8988T (cell line): Measurements from ENCODE around the gene C16orf87.
"Not testable (repeated sequence)": the region's sequence is repeated elsewhere in the genome, so short reads cannot be mapped to it uniquely, and the experiment has no call there.

Experiments
- DNase-seq: peaks from one replicate; pipeline ENCODE4 v3.0.0; 2011

C16orf87 gene

DNA sequence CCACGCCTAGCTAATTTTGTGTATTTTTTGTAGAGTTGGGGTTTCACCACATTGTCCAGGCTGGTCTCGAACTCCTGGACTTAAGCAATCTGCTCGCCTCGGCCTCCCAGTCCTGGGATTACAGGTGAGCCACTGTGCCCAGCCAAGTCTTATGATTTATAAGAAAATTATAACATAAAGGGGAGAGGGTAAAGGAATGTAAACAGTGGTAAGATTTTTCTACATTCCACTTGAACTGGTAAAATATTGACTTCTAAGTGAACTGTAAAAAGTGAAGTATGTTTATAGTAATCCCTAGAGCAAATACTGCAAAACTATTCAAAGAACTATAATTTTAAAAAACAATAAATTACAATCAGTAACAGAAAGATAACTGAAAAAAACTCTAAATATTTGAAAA lies 33.5 kb downstream of the C16orf87 start:
- DNase-seq = no peak

DNA sequence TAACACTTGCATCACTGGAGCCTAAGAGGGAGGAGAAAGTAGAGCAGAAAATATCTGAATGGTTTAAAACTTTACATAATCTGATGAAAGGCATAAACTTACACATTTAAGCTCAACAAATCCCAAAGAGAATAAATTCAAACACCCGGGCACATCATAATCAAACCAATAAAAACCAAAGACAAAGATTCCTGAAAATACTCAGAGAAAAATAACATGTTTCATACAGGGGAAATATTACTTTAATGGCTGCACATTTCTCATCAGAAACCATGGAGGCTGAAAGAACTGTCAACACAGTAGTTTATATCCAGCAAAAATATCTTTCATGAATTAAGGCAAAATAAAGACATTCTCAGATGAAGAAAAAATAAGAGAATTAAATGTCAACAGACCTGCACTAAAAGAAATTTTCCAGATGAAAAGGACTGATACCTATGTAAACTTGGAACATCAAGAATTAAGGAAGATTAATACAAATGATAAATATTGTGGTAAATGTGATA lies 34.2 kb downstream of the C16orf87 start:
- no peak for DNase-seq

DNA sequence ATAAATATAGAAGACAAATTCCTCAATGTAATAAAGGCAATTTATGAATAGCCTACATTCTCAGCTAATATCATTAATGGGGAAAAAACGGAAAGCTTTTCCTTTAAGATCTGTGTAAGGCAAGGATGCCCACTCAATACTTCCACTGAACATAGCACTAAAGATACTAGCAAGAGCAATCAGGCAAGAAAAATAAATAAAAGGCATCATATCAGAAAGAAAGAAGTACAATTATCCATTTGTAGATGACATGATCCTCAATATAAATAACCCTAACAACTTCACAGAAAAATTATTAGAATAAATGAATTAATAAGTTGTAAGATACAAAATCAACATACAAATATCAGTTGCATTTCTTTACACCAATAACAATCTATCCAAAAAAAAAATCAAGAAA lies 37.1 kb downstream of the C16orf87 start:
- DNase-seq = no peak

DNA sequence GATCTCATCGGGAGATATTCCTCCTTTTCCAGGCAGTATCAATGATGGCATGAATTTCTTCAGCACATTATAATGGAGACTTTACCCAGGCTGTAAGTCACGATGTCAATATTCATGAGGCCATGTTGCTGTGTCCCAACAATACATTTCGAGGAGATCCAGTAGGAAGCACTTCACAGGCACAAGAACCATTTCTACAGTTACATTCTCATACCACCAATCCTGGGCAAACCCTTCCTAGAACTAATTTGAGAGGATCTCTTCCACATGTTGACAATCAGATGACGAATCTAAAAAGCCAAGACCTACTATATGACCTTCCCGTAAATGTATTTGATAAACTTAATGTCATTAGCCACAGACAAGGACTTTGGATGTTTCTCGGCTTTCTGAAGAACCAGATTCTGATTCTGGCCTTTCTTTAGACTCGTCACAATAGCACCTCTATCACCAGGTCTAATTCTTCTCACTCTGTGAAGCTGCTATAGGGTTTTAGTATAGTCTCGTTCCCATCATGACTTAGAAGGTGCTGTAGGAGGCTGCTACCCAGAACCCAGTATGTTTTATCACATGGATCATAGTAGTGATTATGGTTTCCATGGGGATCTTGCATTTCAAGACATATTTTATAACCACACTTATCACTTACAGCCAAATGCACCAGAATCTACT lies 40.2 kb downstream of the C16orf87 start:
- no peak for DNase-seq

DNA sequence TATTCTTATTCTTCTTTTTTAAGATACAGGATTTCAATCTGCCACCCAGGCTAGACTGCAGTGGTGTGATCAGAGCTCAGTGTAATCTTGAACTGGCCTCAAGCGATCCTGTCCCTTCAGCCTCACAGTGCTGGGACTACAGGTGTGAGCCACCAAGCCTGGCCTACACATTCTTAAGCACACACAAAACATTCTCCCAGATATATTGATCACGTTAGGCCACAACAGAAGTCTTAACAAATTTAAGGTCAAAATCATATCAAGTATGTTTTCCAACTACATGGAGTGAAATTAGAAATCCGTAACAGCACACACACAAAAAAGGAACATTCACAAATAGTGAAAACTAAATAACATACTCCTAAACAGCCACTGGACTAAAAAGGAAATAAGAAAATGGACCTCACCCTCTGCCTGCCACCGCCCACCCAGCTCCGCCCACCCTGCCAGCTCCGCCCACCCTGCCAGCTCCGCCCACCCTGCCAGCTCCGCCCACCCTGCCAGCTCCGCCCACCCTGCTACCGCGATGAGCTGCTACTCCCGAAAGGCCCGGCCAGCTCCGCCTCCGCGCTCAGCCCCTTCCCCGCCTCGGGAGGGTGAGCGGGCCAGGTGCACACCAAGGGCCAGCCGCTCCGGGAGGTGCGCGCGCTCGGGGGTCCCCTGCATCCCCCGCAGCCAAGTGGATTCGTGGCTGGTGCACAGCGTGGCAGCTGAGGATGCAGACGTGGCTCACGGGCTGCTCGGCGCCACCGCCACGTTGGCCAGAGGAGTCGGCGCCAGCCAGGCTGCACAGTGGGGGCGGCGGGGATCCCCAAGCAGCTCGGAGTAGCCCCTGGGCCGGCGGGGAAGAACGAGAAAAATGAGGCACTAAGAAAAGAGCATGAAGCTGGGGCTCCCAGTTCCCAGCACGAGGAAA lies 41.2 kb downstream of the C16orf87 start:
- peak; percentile 81 for DNase-seq

- DNase-seq = no peak
Observed at GRCh38 chr16:46788891-46789474, 42.0 kb downstream of the C16orf87 start.

GRCh38 chr16:46787909-46788308 lies 43.1 kb downstream of the C16orf87 start:
- DNase-seq = no peak

GRCh38 chr16:46785076-46785845 lies 45.7 kb downstream of the C16orf87 start:
- DNase-seq = no peak

- not testable (repeated sequence) for DNase-seq
Observed at GRCh38 chr16:46784569-46784968, 46.4 kb downstream of the C16orf87 start.

GRCh38 chr16:46783800-46784199 lies 47.2 kb downstream of the C16orf87 start:
- DNase-seq = no peak

DNA sequence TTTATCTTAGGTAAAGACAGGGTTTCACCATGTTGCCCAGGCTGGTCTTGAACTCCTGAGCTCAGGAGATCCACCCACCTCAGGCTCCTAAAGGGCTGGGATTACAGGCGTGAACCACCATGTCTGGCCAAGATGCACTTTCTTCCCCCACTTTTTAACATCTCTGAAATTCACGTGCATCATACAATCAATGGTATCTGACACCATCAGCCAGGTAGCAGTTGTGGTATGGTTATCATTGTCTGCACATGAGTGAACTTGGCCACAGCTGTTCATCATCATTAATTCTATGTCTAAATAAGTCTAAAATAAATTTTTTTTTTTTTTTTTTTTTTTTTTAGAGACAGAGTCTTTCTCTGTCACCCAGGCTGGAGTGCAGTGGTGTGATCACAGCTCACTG lies 48.7 kb downstream of the C16orf87 start:
- DNase-seq = no peak

GRCh38 chr16:46777804-46778203 lies 53.2 kb downstream of the C16orf87 start:
- no peak for DNase-seq

DNA sequence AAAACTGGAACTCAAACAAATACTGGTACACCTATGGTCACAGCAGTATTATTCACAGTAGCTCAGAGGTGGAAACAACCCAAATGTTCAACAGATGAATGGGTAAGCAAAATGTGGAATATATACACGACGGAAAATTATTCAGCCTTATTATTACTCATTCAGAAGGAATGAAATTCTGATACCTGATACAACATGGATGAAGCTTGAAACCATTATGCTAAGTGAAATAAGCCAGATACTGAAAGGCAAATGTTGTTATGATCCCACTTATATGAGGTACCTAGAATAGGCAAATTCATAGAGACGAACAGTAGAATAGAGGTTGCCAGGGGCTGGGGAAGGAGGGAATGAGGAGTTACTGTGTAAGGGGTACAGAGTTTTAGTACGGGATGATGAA lies 55.8 kb downstream of the C16orf87 start:
- DNase-seq = no peak

DNA sequence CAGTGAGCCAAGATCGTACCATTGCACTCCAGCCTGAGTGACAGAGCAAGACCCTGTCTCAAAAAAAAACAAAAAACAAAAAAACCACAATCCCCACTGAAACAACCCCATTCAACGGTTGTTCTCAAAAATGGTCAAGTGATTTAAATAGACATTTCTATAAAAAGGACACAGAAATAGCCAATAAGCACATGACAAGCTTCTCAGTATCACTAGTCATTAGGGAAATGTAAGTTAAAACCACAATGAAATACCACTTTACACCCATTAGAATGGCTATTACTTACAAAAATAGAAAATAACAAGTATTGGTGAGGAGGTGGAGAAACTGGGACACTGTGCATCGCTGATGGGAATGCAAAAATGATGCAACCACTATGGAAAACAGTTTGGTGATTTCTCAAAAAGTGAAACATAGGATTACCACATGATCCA lies 56.2 kb downstream of the C16orf87 start:
- DNase-seq = no peak

GRCh38 chr16:46772463-46772862 lies 58.5 kb downstream of the C16orf87 start:
- DNase-seq = no peak

DNA sequence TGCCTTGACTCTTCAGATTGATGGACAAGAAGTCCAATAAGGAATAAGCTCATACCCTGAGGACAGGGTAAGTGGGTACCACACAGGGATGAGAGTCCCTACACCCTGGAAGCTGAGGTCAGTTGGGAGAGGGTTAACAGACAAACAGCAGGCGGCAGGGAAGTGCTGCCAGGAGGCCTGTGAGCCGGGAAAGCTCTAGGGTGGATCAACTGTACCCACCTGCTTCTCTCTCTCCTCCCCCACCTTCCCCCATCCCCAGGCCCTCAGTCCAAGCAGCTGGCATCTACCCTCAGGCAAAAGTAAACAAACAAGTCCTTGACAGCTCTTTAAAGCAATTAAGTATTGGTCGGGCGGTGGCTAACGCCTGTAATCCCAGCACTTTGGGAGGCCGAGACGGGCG lies 62.2 kb downstream of the C16orf87 start:
- DNase-seq = no peak

DNA sequence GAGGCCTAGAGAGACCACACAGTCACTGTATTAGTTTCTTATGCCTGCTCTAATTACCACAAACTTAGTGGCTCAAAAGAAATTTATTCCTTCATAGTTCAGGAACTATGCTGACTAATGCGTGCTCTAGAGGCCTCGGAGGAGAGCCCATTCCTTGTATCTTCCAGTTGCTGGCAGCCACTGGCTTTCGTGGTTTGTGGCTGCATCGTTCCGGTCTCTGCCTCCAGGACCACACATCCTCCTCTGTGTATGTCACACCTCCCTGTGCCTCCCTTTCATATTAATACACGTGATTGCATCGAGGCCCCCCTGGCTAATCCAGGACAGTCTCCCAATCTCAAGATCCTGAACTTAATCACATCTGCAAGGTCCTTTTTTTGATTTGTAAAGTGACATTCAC lies 65.9 kb downstream of the C16orf87 start:
- DNase-seq = no peak

DNA sequence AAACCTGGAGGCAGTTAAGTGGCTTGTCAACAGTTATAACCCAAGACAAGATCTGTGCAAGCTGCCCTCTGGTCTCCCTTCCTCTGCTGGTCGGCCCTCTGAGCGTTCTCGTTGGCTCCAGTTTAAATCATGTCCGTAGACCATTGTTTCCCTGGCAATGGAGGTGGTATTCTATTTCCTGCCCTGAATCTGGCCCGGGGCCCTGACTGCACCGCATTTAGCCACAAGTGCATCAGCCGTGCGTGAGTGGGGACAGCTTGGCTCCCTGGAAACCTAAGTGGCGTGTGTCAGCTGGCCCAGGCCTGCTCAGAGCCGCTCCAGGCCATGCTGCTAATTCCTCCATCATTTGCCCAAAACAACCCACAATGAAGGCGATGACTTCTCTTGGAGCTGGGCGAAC lies 67.8 kb downstream of the C16orf87 start:
- DNase-seq = no peak

DNA sequence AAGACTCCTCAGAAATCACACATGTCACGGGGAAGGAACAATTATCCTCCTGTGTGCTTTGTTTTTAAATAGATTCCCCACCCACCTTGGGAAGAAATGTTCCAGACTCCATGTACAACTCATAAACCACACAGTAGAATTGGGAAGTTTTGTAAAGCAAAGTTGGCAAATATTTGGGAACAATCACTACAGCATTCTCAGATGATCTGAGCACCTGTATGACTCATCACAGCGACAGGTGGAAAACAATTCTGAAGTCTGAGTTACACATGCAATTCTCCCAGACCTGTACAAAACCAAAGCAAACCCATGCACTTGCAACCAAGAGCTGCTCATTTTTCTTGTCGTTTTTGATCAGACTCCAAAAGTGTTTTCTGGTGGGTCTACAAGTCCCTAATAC lies 68.4 kb downstream of the C16orf87 start:
- no peak for DNase-seq

GRCh38 chr16:46759309-46759708 lies 71.7 kb downstream of the C16orf87 start:
- no peak for DNase-seq

DNA sequence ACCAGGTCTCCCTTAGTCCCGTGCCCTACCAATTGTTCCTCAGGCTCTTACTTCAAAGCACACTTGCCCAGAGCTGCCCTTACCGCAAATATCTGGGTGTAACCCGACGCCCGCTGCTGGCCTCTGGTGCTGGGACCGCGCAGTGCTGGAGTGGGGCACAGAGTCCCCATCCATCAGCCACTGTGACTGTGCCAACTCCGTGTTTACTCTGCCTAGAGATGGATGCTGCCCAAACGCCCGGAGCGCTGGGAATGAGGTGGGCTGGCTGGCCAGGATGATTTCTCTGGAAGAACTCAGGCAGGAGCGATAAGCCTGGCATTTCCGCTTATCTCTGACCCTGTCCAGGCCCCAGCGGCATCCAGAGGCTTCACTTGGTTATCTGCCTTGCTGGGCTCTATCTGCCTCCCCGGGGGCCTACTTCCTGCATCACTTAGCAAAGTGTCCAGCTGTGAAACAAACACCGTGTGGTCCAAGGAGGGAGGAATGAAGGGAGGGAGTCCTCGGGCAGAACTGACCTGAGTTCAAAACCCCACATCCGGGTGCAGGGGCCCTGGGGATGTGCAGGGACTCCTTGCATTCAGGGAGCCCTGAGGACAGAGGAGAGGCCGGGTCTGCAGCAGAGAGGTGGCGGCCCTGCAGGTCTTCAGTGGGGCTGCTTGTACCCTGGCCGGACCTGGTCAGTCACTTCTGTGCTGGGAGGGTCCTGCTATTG lies 73.5 kb downstream of the C16orf87 start:
- DNase-seq = no peak

GRCh38 chr16:46756772-46757171 lies 74.2 kb downstream of the C16orf87 start:
- DNase-seq = no peak
